ENCODE data around the gene EEF1AKMT4. TPM values are rescaled to one million over a fixed set of nuclear protein-coding genes. Genes with fewer than 3 reads are reported as not detected.

Gene EEF1AKMT4
- total and polyA plus RNA-seq, 10 of the 15 experiments (the other 5 are each of a cell fraction or from before 2014, with no cell fraction given) = 7.5 to 26.8 (median 18.3) TPM

DNA sequence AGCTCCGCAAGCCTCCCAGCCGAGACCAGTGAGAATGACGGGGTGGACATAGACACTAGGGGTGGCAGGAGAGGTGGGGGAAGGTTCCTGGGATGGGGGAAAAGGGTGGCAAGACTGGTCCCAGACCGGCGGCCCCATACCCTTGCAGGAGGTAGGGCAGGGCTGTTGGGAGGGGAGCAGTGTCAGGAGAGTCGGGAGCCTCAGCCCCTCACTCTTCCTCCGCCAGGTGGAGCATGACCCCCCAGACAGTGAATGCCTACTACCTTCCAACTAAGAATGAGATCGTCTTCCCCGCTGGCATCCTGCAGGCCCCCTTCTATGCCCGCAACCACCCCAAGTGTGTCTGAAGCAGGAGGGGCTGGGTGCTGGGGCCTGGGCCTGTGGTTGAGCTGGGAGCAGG lies 40.9 kb downstream of the EEF1AKMT4 start:
- H3K79me2 ChIP-seq (ENCODE audit: control insufficient read depth, insufficient read depth, low read length) = no peaks in the 10 kb centered on the region
- in situ Hi-C loops (cut with MboI) = no loop called here
- 72% methylated on average over 8 of the region's 10 CpGs for WGBS (ENCODE audit: insufficient coverage, insufficient replicate concordance, low lambda C conversion rate, missing lambda C conversion rate)
- FAIRE-seq (no peak), DNase-seq (ENCODE audit: low read depth, low spot score) (no peak), ATAC-seq (no peak)
- no peak overlapping the region for H2AFZ ChIP-seq (ENCODE audit: control insufficient read depth, low read depth, low read length)
- intact Hi-C loops (cut with micrococcal nuclease; ENCODE audit: unreplicated experiment) = no loop called here
- H3K9ac ChIP-seq (ENCODE audit: control insufficient read depth, insufficient read depth, low read length) = no peak overlapping the region
- ChIA-PET POLR2A (no interaction called here), RAD21 (ENCODE audit: unreplicated experiment) (interaction anchor here (0.6 to 1.0 kb wide), 2 partner anchors 394 to 395 kb away, joined by 3 to 4 read pairs; no protein-coding TSS in a partner anchor), SMC1A (ENCODE audit: uncharacterized antibody, unreplicated experiment) (no interaction called here), CTCF (interaction anchor here (1.8 to 1.9 kb wide), 2 partner anchors 63 to 395 kb away, joined by 5 to 12 read pairs; no protein-coding TSS in a partner anchor)
- no peak overlapping the region for H3K27ac ChIP-seq (ENCODE audit: control insufficient read depth, insufficient read depth)
- no peaks in the 10 kb centered on the region for H3K36me3 ChIP-seq (ENCODE audit: control insufficient read depth in 2 of 2, insufficient read depth in 2 of 2, low read length in 1 of 2)
- no TSS peak for BruUV-seq (replicated peaks)
- H3K9me3 ChIP-seq (replicated peaks; ENCODE audit: control insufficient read depth, insufficient read depth, low read length) = no peaks in the 10 kb centered on the region
- no peaks in the 10 kb centered on the region for H4K20me1 ChIP-seq (ENCODE audit: control insufficient read depth, insufficient read depth)
- no peaks in the 10 kb centered on the region for H3K4me1 ChIP-seq (ENCODE audit: control insufficient read depth, insufficient read depth, low read length)
- TF ChIP-seq ZNF622 (IDR thresholded peaks at IDR 0.05) (no peak), WRNIP1 (IDR thresholded peaks at IDR 0.05; ENCODE audit: borderline replicate concordance, low read depth, low read length) (no peak), JUNB (IDR thresholded peaks at IDR 0.05) (no peak), TCF12 (IDR thresholded peaks at IDR 0.05; ENCODE audit: low read depth, low read length) (no peak), BCL11A (IDR thresholded peaks at IDR 0.05; ENCODE audit: low read depth, low read length) (no peak), IKZF1 (conservative IDR thresholded peaks at IDR 0.05) (no peak), EP300 (IDR thresholded peaks at IDR 0.05; ENCODE audit: borderline replicate concordance in 1 of 2, control insufficient read depth in 1 of 2, low read depth in 2 of 2, low read length in 2 of 2) (no peak), HDAC6 (IDR thresholded peaks at IDR 0.05; ENCODE audit: unreplicated experiment) (no peak), EZH2 (IDR thresholded peaks at IDR 0.05; ENCODE audit: borderline replicate concordance, control insufficient read depth, low read depth, low read length) (no peak)
- TF ChIP-seq, protein P1, sequence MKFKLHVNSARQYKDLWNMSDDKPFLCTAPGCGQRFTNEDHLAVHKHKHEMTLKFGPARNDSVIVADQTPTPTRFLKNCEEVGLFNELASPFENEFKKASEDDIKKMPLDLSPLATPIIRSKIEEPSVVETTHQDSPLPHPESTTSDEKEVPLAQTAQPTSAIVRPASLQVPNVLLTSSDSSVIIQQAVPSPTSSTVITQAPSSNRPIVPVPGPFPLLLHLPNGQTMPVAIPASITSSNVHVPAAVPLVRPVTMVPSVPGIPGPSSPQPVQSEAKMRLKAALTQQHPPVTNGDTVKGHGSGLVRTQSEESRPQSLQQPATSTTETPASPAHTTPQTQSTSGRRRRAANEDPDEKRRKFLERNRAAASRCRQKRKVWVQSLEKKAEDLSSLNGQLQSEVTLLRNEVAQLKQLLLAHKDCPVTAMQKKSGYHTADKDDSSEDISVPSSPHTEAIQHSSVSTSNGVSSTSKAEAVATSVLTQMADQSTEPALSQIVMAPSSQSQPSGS (IDR thresholded peaks at IDR 0.05; ENCODE audit: low read length) = no peak
- TF ChIP-seq, protein P2, sequence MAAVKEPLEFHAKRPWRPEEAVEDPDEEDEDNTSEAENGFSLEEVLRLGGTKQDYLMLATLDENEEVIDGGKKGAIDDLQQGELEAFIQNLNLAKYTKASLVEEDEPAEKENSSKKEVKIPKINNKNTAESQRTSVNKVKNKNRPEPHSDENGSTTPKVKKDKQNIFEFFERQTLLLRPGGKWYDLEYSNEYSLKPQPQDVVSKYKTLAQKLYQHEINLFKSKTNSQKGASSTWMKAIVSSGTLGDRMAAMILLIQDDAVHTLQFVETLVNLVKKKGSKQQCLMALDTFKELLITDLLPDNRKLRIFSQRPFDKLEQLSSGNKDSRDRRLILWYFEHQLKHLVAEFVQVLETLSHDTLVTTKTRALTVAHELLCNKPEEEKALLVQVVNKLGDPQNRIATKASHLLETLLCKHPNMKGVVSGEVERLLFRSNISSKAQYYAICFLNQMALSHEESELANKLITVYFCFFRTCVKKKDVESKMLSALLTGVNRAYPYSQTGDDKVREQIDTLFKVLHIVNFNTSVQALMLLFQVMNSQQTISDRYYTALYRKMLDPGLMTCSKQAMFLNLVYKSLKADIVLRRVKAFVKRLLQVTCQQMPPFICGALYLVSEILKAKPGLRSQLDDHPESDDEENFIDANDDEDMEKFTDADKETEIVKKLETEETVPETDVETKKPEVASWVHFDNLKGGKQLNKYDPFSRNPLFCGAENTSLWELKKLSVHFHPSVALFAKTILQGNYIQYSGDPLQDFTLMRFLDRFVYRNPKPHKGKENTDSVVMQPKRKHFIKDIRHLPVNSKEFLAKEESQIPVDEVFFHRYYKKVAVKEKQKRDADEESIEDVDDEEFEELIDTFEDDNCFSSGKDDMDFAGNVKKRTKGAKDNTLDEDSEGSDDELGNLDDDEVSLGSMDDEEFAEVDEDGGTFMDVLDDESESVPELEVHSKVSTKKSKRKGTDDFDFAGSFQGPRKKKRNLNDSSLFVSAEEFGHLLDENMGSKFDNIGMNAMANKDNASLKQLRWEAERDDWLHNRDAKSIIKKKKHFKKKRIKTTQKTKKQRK (IDR thresholded peaks at IDR 0.05; ENCODE audit: low read depth, low read length) = no peak
- TF ChIP-seq, protein P3, sequence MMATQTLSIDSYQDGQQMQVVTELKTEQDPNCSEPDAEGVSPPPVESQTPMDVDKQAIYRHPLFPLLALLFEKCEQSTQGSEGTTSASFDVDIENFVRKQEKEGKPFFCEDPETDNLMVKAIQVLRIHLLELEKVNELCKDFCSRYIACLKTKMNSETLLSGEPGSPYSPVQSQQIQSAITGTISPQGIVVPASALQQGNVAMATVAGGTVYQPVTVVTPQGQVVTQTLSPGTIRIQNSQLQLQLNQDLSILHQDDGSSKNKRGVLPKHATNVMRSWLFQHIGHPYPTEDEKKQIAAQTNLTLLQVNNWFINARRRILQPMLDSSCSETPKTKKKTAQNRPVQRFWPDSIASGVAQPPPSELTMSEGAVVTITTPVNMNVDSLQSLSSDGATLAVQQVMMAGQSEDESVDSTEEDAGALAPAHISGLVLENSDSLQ (IDR thresholded peaks at IDR 0.05) = no peak
- no peak overlapping the region for H3K4me3 ChIP-seq
- H3K4me2 ChIP-seq (ENCODE audit: control insufficient read depth, insufficient read depth) = no peak overlapping the region
- no peaks in the 10 kb centered on the region for H3K27me3 ChIP-seq (replicated peaks in 1 of 2; ENCODE audit: control insufficient read depth in 2 of 2, insufficient read depth in 2 of 2, low read length in 1 of 2)
